ENCODE results near the gene RITA1. TPM values are rescaled to one million over a fixed set of nuclear protein-coding genes. Genes with fewer than 3 reads are reported as not detected.

Gene RITA1
- total and polyA plus RNA-seq, 2 donors (not counting 3 experiments of a cell fraction or from before 2014, with no cell fraction given) = 20.7 to 21.3 TPM

- Histone ChIP-seq H3K36me3 (ENCODE audit: control insufficient read depth in 2 of 2, extremely low read depth in 1 of 2, insufficient read depth in 2 of 2, low read length in 2 of 2) (peaks cover 0 to 15% of the 10 kb centered on the region in 2 experiments), H3K4me1 (ENCODE audit: control insufficient read depth, extremely low read depth, insufficient read depth, low read length) (peaks cover 43% of the 10 kb centered on the region), H3K4me2 (ENCODE audit: insufficient read depth, low read length) (no peak overlapping the region), H4K20me1 (replicated peaks; ENCODE audit: control insufficient read depth, extremely low read depth, insufficient read depth, low read length) (no peaks in the 10 kb centered on the region), H3K27me3 (ENCODE audit: control insufficient read depth in 2 of 2, insufficient read depth in 2 of 2, low read length in 2 of 2) (no peaks in the 10 kb centered on the region), H3K79me2 (ENCODE audit: control insufficient read depth, insufficient read depth, low read length) (no peaks in the 10 kb centered on the region), H3K27ac (ENCODE audit: insufficient read depth, low read depth, low read length) (no peak overlapping the region), H3K9me3 (replicated peaks; ENCODE audit: control insufficient read depth, insufficient read depth, low read length) (no peaks in the 10 kb centered on the region), H3K9ac (replicated peaks; ENCODE audit: extremely low read depth, insufficient read depth, low read length) (no peak overlapping the region), H3K9me1 (replicated peaks; ENCODE audit: control insufficient read depth, extremely low read depth, insufficient read depth, low read length) (no peaks in the 10 kb centered on the region), H3K4me3 (replicated peaks in 1 of 3; ENCODE audit: insufficient read depth in 1 of 3, low read depth in 1 of 3, low read length in 3 of 3) (no peak overlapping the region), H2AFZ (ENCODE audit: low read depth, low read length) (no peak overlapping the region)
- intact Hi-C loops (cut with micrococcal nuclease) = no loop called here
- dilution Hi-C loops (cut with MboI; ENCODE audit: extremely low pct_ligation_motif_present, low sequenced_read_pairs) = no loop called here
- DNase-seq (ENCODE audit: low read depth, low spot score) = no peak
- BruUV-seq (replicated peaks) = no TSS peak
- FAIRE-seq = no peak
- no peak for TF ChIP-seq EZH2 (IDR thresholded peaks at IDR 0.05; ENCODE audit: borderline replicate concordance, low read depth, low read length, severe bottlenecking)
- POLR2A ChIA-PET = interaction anchor here (0.5 kb wide), 1 partner anchor 73 kb away, joined by 3 read pairs; no protein-coding TSS in a partner anchor
- CTCF ChIA-PET = no interaction called here
Measured at GRCh38 chr12:113233967-113234366, 48.4 kb downstream of the RITA1 start.

- ChIA-PET POLR2A (no interaction called here), CTCF (no interaction called here)
- no peak overlapping the region for H2AFZ ChIP-seq (ENCODE audit: low read depth, low read length)
- no peaks in the 10 kb centered on the region for H3K79me2 ChIP-seq (ENCODE audit: control insufficient read depth, insufficient read depth, low read length)
- no peak for DNase-seq (ENCODE audit: low read depth, low spot score)
- no peaks in the 10 kb centered on the region for H4K20me1 ChIP-seq (replicated peaks; ENCODE audit: control insufficient read depth, extremely low read depth, insufficient read depth, low read length)
- dilution Hi-C loops (cut with MboI; ENCODE audit: extremely low pct_ligation_motif_present, low sequenced_read_pairs) = no loop called here
- intact Hi-C loops (cut with micrococcal nuclease) = no loop called here
- peaks cover 39% of the 10 kb centered on the region for H3K4me1 ChIP-seq (ENCODE audit: control insufficient read depth, extremely low read depth, insufficient read depth, low read length)
- no TSS peak for BruUV-seq (replicated peaks)
- H3K9ac ChIP-seq (replicated peaks; ENCODE audit: extremely low read depth, insufficient read depth, low read length) = no peak overlapping the region
- H3K27ac ChIP-seq (ENCODE audit: insufficient read depth, low read depth, low read length) = no peak overlapping the region
- H3K4me3 ChIP-seq (replicated peaks in 1 of 3; ENCODE audit: insufficient read depth in 1 of 3, low read depth in 1 of 3, low read length in 3 of 3) = no peak overlapping the region
- H3K9me3 ChIP-seq (replicated peaks; ENCODE audit: control insufficient read depth, insufficient read depth, low read length) = no peaks in the 10 kb centered on the region
- peaks cover 0 to 15% of the 10 kb centered on the region in 2 experiments for H3K36me3 ChIP-seq (ENCODE audit: control insufficient read depth in 2 of 2, extremely low read depth in 1 of 2, insufficient read depth in 2 of 2, low read length in 2 of 2)
- H3K9me1 ChIP-seq (replicated peaks; ENCODE audit: control insufficient read depth, extremely low read depth, insufficient read depth, low read length) = no peaks in the 10 kb centered on the region
- TF ChIP-seq EZH2 (IDR thresholded peaks at IDR 0.05; ENCODE audit: borderline replicate concordance, low read depth, low read length, severe bottlenecking) = no peak
- no peak for TF ChIP-seq MYC (IDR thresholded peaks at IDR 0.05; ENCODE audit: low read depth, low read length)
- no peak for TF ChIP-seq POLR2AphosphoS5 (IDR thresholded peaks at IDR 0.05; ENCODE audit: insufficient read depth, low read depth, low read length)
- no peak for TF ChIP-seq CTCF (IDR thresholded peaks at IDR 0.05; ENCODE audit: extremely low read depth in 1 of 2, insufficient read depth in 1 of 2, low read depth in 1 of 2, low read length in 2 of 2)
- no peak for TF ChIP-seq FOS (IDR thresholded peaks at IDR 0.05; ENCODE audit: borderline replicate concordance, insufficient read depth, low read length)
- no peak for TF ChIP-seq GATA2 (IDR thresholded peaks at IDR 0.05; ENCODE audit: insufficient read depth, insufficient read length, low read depth, low read length)
- TF ChIP-seq, protein P1, sequence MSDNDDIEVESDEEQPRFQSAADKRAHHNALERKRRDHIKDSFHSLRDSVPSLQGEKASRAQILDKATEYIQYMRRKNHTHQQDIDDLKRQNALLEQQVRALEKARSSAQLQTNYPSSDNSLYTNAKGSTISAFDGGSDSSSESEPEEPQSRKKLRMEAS (IDR thresholded peaks at IDR 0.05; ENCODE audit: insufficient read depth, insufficient read length) = no peak
- FAIRE-seq = no peak
- no peaks in the 10 kb centered on the region for H3K27me3 ChIP-seq (ENCODE audit: control insufficient read depth in 2 of 2, insufficient read depth in 2 of 2, low read length in 2 of 2)
- H3K4me2 ChIP-seq (ENCODE audit: insufficient read depth, low read length) = no peak overlapping the region
Measured at GRCh38 chr12:113234483-113234882, 49.0 kb downstream of the RITA1 start.
